Measurements from ENCODE around the gene WWOX. TPM values are rescaled to one million over a fixed set of nuclear protein-coding genes. Genes with fewer than 3 reads are reported as not detected.

Gene WWOX
- total and polyA plus RNA-seq, 2 of the 8 experiments (the other 6 are each of a cell fraction or from before 2014, with no cell fraction given), result 5.4 to 16.7 TPM

DNA sequence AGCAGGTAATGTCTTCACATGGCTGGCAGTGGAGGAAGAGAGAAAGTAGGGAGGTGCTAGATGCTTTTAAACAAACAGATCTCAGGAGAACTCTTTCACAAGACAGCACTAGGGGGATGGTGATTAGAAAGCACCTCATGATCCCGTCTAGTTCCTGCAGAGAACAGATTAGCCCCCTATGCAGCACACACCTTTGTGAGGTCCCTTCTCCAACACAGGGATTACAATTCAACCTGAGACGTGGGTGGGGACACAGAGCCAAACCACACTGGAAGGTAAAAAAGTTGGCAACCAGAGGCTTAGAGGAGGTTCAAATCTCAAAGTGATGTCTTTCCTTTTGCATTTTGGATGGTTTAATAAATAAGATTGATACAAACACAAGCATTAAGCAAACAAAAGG is 394.7 kb downstream of the WWOX start (continued):
- TF ChIP-seq RAD21 (IDR thresholded peaks at IDR 0.05 in 1 of 2, conservative IDR thresholded peaks at IDR 0.05 in 1 of 2; ENCODE audit: low read depth in 2 of 2, low read length in 2 of 2) (no peak), ZNF274 (IDR thresholded peaks at IDR 0.05; ENCODE audit: borderline replicate concordance, extremely low read depth, low read length) (no peak), ASH2L (IDR thresholded peaks at IDR 0.05; ENCODE audit: low read length) (no peak), SIX5 (IDR thresholded peaks at IDR 0.05; ENCODE audit: low read depth, low read length) (no peak), POLR2AphosphoS5 (IDR thresholded peaks at IDR 0.05; ENCODE audit: low read depth, low read length) (no peak), HDAC2 (IDR thresholded peaks at IDR 0.05; ENCODE audit: borderline replicate concordance in 1 of 2, low read depth in 2 of 2, low read length in 2 of 2) (no peak)

All from H1 (cell line).